NCI-H226 (cell line): ENCODE results near the gene ZNF358.
"Not testable (repeated sequence)": the region's sequence is repeated elsewhere in the genome, so short reads cannot be mapped to it uniquely, and the experiment has no call there.

Experiments used
- DNase-seq: peaks from one replicate; pipeline ENCODE4 v3.0.0-alpha.2; 2015

Gene ZNF358

DNA sequence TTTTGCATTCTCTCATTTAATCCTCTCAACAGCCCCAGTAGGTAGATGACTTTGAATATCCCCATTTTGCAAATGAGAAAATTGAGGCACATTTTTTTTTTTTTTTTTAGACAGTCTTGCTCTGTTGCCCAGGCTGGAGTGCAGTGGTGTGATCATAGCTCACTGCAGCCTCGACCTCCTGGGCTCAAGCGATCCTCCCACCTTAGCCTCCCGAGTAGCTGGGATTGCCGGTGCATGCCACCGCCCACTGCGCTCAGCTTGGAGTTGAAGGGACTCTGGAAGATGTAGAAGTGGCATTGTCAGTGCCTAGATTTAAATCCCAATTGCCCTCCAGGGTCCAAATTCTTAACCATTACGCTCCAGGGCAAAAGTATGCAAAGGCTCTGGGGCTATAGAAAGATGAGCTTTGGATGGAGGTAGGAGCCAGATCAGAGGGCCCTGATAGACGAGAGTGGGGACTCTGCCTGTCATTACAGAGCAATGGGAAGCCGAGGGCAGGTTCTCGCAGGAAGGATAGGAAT lies 5.7 kb downstream of the ZNF358 start:
- no peak for DNase-seq

GRCh38 chr19:7522072-7522922 lies 6.4 kb downstream of the ZNF358 start, which contains the start of gene MCOLN1:
Gene MCOLN1 (plus strand): TSS chr19:7522624. CDS start chr19:7522751, 127 bp downstream.
- peak; percentile 91 for DNase-seq

- DNase-seq, result no peak
Observed at GRCh38 chr19:7522923-7523667, 7.2 kb downstream of the ZNF358 start.

GRCh38 chr19:7524523-7524922 lies 8.6 kb downstream of the ZNF358 start:
- DNase-seq, result no peak

- no peak for DNase-seq
Observed at GRCh38 chr19:7524992-7525739, 9.3 kb downstream of the ZNF358 start.

DNA sequence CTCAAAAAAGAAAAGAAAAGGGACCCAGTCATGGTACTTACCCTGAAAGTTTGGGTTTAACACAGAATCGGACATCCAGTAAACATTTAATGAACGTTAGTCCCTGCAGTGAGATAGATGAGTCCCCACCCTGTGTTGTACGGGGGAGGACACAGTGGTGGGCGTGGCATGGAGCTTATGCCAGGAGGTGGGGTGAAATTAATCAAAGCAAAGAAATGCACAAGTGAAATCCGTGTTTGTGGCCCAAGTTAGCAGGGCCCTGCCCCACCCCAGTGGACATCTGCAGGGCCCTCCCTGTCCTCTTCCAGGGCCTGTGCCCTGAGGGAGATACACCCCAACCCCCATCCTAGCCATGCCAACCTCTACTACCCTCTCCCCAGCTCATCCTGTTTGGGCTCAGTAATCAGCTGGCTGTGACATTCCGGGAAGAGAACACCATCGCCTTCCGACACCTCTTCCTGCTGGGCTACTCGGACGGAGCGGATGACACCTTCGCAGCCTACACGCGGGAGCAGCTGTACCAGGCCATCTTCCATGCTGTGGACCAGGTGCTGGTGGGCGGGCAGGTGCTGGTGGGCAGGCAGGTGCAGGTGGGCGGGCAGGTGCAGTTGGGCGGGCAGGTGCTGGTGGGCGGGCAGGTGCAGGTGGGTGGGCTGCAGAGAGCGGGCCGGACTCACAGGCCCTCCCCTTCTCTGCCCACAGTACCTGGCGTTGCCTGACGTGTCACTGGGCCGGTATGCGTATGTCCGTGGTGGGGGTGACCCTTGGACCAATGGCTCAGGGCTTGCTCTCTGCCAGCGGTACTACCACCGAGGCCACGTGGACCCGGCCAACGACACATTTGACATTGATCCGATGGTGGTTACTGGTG lies 10.4 kb downstream of the ZNF358 start:
- DNase-seq, result no peak

DNA sequence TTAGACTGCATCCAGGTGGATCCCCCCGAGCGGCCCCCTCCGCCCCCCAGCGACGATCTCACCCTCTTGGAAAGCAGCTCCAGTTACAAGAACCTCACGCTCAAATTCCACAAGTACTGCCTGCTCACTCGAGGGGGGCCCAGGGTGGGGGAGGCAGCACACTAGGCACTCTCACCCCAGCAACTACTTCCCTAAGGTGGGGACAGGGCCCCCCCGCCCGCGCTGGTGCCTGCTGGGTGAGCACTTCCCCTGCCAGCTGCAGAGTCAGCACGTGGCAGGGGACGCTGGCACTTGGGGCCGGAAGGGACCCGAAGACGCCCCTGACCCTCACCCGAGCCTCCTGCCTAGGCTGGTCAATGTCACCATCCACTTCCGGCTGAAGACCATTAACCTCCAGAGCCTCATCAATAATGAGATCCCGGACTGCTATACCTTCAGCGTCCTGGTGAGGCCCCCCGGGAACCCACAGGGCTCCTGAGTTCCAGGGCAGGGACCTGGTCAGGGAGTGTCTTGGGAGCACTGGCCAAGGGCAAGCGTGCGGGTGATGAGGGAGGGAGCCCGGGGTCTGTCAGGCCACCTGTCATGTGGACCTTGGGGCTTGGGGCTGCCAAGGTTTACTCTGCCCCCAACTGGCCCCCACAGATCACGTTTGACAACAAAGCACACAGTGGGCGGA lies 11.8 kb downstream of the ZNF358 start:
- no peak for DNase-seq

- no peak for DNase-seq
Observed at GRCh38 chr19:7528192-7528519, 12.3 kb downstream of the ZNF358 start.

GRCh38 chr19:7528522-7529245 lies 12.8 kb downstream of the ZNF358 start:
- DNase-seq, result no peak

DNA sequence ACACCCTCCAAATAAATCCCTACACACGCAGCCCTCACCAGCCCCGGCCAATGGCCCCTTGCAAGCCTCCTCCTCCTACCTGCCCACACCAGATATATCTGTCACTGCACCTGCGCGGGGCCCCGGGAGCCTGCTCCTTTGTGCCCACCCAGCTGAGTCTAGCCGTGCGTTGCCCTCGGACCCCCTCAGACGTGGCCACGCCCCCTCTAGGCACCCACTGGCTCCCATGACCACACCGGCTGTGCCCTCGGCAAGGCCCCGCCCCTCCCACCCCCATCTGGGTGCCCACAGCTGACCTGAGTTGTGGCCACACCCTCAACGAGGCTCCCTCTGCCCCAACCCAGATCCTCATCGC lies 13.3 kb downstream of the ZNF358 start:
- no peak for DNase-seq

- DNase-seq, result no peak
Observed at GRCh38 chr19:7529610-7530490, 13.9 kb downstream of the ZNF358 start.

GRCh38 chr19:7533281-7533885 lies 17.5 kb downstream of the ZNF358 start:
- peak; percentile 36 for DNase-seq

DNA sequence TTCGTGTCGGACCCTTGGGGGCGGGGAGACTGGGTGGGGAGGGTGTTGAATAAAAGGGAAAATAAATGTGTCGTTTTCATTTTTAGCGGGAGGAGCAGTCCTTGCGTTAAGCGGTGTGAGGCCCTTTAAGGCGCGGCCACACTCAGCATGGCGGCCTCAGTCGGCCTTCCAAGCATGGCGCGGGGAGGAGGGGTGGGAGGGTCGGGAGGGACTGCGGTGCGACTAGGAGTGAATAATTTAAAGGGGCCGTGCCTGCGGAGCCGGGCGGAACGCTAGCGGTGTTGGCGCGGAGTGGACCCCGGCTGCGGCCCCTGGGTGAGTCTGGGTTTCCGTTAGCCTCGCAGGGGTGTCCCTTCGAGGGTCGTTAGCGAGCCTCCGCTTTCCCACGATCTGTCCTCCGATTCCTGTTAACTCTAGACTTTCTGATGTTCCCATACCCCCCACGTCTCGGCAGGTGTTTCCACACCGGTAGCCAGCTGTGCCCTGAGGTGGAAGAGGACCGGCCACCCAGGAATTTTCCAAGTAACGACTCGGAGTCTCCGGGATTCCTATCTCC lies 18.1 kb downstream of the ZNF358 start:
- peak; percentile 80 for DNase-seq

GRCh38 chr19:7534531-7535046 lies 18.7 kb downstream of the ZNF358 start:
- DNase-seq, result peak; percentile 83

DNA sequence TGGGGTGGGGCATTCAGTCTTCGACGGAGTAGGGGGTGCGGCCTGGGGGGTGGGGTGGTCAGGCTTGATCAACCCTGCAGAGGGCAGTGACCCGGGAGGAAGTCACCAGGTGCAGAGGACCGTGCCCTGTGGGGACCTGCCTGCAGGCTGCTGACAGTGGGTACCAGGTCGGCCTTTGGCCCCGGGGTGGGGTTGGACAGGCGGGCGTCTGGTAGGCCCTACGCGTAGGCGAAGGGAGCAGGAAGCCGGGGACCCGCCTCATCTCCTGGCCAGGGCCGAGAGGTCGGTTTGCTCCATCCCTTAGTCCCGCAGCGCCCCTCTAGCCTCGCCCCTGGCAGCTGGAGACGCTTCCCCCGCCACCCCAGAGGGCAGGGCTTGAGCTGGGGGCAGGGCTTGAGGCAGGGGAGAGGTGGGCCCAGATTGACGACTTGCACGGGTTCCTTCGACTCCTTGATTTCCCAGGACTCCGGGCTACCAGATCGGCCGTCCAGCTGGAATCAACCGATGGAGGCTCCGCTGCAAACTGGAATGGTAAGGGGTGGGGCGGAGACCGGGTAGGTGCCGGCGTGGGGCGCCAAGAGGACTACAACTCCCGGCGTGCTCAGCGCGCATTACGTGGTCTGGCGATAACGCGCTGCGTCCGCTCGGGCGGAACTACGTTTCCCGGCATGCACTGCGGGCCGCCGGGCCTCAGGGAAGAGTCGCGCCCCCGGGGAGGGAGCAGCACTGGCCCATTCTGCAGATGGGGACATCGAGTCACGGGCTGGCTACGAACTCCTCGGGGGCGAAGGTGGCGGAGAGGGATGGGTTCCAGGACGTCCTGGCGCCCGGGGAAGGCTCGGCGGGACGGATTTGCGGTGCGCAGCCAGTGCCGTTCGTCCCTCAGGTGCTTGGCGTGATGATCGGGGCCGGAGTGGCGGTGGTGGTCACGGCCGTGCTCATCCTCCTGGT lies 19.4 kb downstream of the ZNF358 start, which contains the start of gene PNPLA6:
Gene PNPLA6, plus strand, starts transcription at position 671 of the 951 bp plus-strand sequence. Its CDS starts 72 bp downstream, at position 743.
- DNase-seq, result peak; percentile 92

GRCh38 chr19:7535998-7536695 lies 20.2 kb downstream of the ZNF358 start:
- DNase-seq, result no peak

GRCh38 chr19:7538990-7539389 lies 23.1 kb downstream of the ZNF358 start:
- DNase-seq, result not testable (repeated sequence)
